Mesodermal cell (in vitro differentiated cells): ENCODE data around the gene MRPS24.

Source experiments
- H3K27ac ChIP-seq: 2 replicates; pipeline ENCODE4 v1.7.0; 2013; ENCODE audit warnings: mild to moderate bottlenecking, low read depth, low read length, moderate library complexity; ENCODE audit not compliant: severe bottlenecking
- H3K36me3 ChIP-seq: 2 replicates; pipeline ENCODE4 v1.7.1; 2013; ENCODE audit warnings: mild to moderate bottlenecking, low read length, moderate library complexity; ENCODE audit not compliant: control insufficient read depth, insufficient read depth
- H3K4me1 ChIP-seq: one replicate; pipeline ENCODE4 v1.7.1; 2013; ENCODE audit warnings: mild to moderate bottlenecking, low read length; ENCODE audit not compliant: insufficient read depth, control insufficient read depth, poor library complexity, severe bottlenecking
- H3K4me3 ChIP-seq: 2 replicates; pipeline ENCODE4 v1.7.0; 2013; ENCODE audit warnings: low read length, control low read depth, mild to moderate bottlenecking; ENCODE audit not compliant: insufficient read depth, poor library complexity, severe bottlenecking; ENCODE audit errors: extremely low read depth
- H3K9me3 ChIP-seq: 2 replicates; pipeline ENCODE4 v1.7.1; 2013; ENCODE audit warnings: mild to moderate bottlenecking, low read length, moderate library complexity; ENCODE audit not compliant: control insufficient read depth
- WGBS, 2 experiments: methylation state at CpG; one replicate each; pipeline ENCODE4 v1.1.5; 2013; ENCODE audit warnings: missing lambda C conversion rate in 2 of 2; ENCODE audit not compliant: insufficient coverage in 2 of 2; 5-methylcytosine and 5-hydroxymethylcytosine counted together

Gene MRPS24

DNA sequence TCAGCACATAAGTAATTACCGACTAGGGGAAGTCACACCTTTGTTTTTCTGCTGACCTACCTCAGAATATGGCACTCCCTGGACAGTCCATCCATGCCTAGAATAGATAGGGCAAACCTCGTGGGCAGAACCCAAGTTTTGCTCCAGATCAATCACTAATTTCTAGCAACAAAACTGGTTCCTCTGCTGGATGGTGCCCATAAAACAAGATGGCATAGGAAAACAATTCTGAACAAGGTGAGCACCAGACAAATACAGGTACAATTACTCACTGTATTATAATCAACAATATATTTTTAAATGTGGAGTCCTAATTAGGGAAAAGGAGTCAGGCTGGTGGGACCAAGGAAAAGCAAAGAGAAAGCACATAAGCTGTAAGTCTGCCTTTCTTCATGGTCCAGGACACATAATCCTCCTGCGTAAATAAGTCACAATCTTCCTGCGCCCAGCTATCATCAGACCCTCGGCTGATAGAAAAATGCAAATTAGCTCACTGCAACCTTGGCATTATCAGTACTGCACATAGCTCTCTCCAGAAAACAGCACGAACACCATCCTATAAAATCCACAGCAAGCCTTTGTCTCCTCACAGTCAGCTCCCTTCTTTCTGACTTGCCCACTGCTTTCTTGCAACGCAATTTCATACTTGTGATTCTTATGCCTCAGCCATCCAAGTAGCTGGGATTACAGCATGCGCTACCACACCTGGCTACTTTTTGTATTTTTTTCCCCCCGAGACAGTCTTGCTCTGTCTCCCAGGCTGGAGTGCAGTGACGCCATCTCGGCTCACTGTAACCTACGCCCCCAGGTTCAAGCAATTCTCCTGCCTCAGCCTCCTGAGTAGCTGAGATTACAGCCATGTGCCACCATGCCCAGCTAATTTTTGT lies 22.0 kb upstream of the MRPS24 start:
- 89 to 93% methylated on average over 11 to 12 of the region's 12 CpGs for WGBS, 2 experiments

GRCh38 chr7:43890468-43890867 lies 21.2 kb upstream of the MRPS24 start:
- no peaks in the 10 kb centered on the region for H3K4me1 ChIP-seq
- no peak overlapping the region for H3K27ac ChIP-seq
- H3K36me3 ChIP-seq, result peaks cover 8% of the 10 kb centered on the region
- WGBS, 2 experiments, result 89 to 90% methylated on average over 2 to 3 of the region's 6 CpGs
- H3K4me3 ChIP-seq, result no peak overlapping the region
- no peaks in the 10 kb centered on the region for H3K9me3 ChIP-seq

More for the DNA sequence above, 22.0 kb upstream of the MRPS24 start:
- Histone ChIP-seq H3K4me1 (no peaks in the 10 kb centered on the region), H3K27ac (no peak overlapping the region), H3K36me3 (peaks cover 5% of the 10 kb centered on the region), H3K4me3 (no peak overlapping the region), H3K9me3 (no peaks in the 10 kb centered on the region)

- WGBS, 2 experiments, result 93 to 100% methylated on average over 1 to 5 of the region's 7 CpGs
- no peaks in the 10 kb centered on the region for H3K9me3 ChIP-seq
- no peak overlapping the region for H3K4me3 ChIP-seq
- no peaks in the 10 kb centered on the region for H3K4me1 ChIP-seq
- H3K36me3 ChIP-seq, result peaks cover 14% of the 10 kb centered on the region
- no peak overlapping the region for H3K27ac ChIP-seq
Observed at GRCh38 chr7:43888993-43889945, 20.0 kb upstream of the MRPS24 start.

GRCh38 chr7:43884617-43885016 lies 15.3 kb upstream of the MRPS24 start:
- peaks cover 36% of the 10 kb centered on the region for H3K36me3 ChIP-seq
- WGBS, 2 experiments, result 94 to 100% methylated on average over 2 to 3 of the region's 4 CpGs
- peaks cover 7% of the 10 kb centered on the region for H3K4me1 ChIP-seq

DNA sequence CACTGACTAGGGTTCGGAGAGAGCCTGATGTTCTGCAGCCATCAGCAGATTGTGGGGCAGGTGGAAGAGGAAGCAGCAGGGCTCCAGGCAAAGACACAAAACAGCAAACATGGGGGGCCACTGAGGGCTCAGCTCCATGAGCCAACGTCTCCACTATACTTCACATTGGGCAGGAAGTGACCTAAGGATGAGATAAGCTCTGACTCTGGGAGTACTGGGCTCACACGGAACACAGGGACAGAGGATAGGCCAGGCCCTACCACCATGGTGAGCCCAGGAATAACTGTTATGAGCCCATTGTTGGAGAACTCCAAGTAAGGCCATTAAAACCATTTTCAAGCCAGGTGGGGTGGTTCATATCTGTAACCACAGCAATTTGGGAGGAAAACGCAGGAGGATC lies 14.9 kb upstream of the MRPS24 start:
- peaks cover 9% of the 10 kb centered on the region for H3K4me1 ChIP-seq
- 91 to 100% methylated on average over 3 to 4 of the region's 4 CpGs for WGBS, 2 experiments
- no peaks in the 10 kb centered on the region for H3K9me3 ChIP-seq
- H3K27ac ChIP-seq, result no peak overlapping the region
- peaks cover 39% of the 10 kb centered on the region for H3K36me3 ChIP-seq
- no peak overlapping the region for H3K4me3 ChIP-seq

More at GRCh38 chr7:43884617-43885016, 15.3 kb upstream of the MRPS24 start:
- Histone ChIP-seq H3K4me3 (no peak overlapping the region), H3K9me3 (no peaks in the 10 kb centered on the region), H3K27ac (no peak overlapping the region)

GRCh38 chr7:43880596-43880995 lies 11.3 kb upstream of the MRPS24 start:
- no peaks in the 10 kb centered on the region for H3K9me3 ChIP-seq
- peaks cover 19% of the 10 kb centered on the region for H3K4me1 ChIP-seq
- H3K4me3 ChIP-seq, result no peak overlapping the region
- H3K36me3 ChIP-seq, result peaks cover 60% of the 10 kb centered on the region
- 63 to 67% methylated on average over 4 of the region's 5 CpGs for WGBS, 2 experiments
- no peak overlapping the region for H3K27ac ChIP-seq

GRCh38 chr7:43879477-43879876 lies 10.2 kb upstream of the MRPS24 start:
- no peaks in the 10 kb centered on the region for H3K9me3 ChIP-seq
- H3K4me3 ChIP-seq, result no peak overlapping the region
- no peak overlapping the region for H3K27ac ChIP-seq
- H3K4me1 ChIP-seq, result peaks cover 19% of the 10 kb centered on the region
- peaks cover 56% of the 10 kb centered on the region for H3K36me3 ChIP-seq
- WGBS, 2 experiments, result no CpG with 5 or more reads among the region's 2 CpGs

DNA sequence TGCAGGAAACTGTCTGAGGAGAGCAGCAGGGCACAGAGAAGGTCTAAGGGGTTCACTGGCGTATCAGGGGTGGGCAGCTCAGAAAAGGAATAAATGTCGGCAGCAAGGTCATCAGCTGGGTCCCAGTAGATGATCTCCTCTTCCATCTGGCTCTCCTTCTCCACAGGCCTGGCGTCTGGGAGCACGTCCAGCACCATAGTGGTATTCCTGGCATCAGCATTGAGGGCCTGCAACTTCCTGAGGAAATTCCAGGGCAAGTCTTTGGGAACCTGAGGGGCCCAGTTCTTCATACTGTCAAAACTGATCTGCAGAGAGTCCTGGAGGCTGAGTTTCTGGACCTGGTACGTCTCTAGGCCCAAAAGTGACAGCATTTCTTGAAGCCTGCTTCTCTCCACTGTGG lies 9.6 kb upstream of the MRPS24 start:
- Histone ChIP-seq H3K4me1 (peaks cover 19% of the 10 kb centered on the region), H3K36me3 (peaks cover 50% of the 10 kb centered on the region), H3K9me3 (no peaks in the 10 kb centered on the region), H3K27ac (no peak overlapping the region), H3K4me3 (no peak overlapping the region)
- 91 to 93% methylated on average over 5 of the region's 5 CpGs for WGBS, 2 experiments

- Histone ChIP-seq H3K4me3 (no peak overlapping the region), H3K9me3 (no peaks in the 10 kb centered on the region), H3K36me3 (peaks cover 46% of the 10 kb centered on the region), H3K27ac (no peak overlapping the region), H3K4me1 (peaks cover 19% of the 10 kb centered on the region)
- 97% methylated on average over 36 to 37 of the region's 38 CpGs for WGBS, 2 experiments
Observed at GRCh38 chr7:43877968-43878864, 8.9 kb upstream of the MRPS24 start.
